Activated CD4-positive, alpha-beta memory T cell treated with anti-CD3 and anti-CD28 coated beads for 36 hours (primary cell): ENCODE data around the gene DDAH1. TPM values are rescaled to one million over a fixed set of nuclear protein-coding genes. Genes with fewer than 3 reads are reported as not detected.
A peak's percentile ranks its signal among the peaks of the same experiment; 100 is the strongest.

ENCODE experiments used
- CTCF ChIA-PET: fragments of 350-600 bp; sonication (Branson Sonifier 250); formaldehyde crosslinking; loops from one replicate; lab custom pipeline; 2021; ENCODE audit warnings: antibody characterized with exemption, inconsistent platforms; lab: Charles Lee
- POLR2A ChIA-PET: fragments of 350-600 bp; sonication (Branson Sonifier 250); formaldehyde crosslinking; loops from one replicate; lab custom pipeline; 2021; ENCODE audit warnings: antibody characterized with exemption; lab: Charles Lee
- DNase-seq: peaks from one replicate; pipeline ENCODE4 v3.0.0-alpha.2; 2020
- H3K27ac Mint-ChIP-seq: one replicate; pipeline ENCODE4 v1.8.0; 2021; ENCODE audit warnings: mixed read lengths
- H3K27me3 Mint-ChIP-seq: one replicate; pipeline ENCODE4 v1.8.0; 2021; ENCODE audit warnings: mixed read lengths
- H3K36me3 Mint-ChIP-seq: one replicate; pipeline ENCODE4 v1.8.0; 2021; ENCODE audit warnings: mixed read lengths
- H3K4me1 Mint-ChIP-seq: one replicate; pipeline ENCODE4 v1.8.0; 2021; ENCODE audit warnings: low read depth, mixed read lengths
- H3K4me3 Mint-ChIP-seq: one replicate; pipeline ENCODE4 v1.8.0; 2021; ENCODE audit warnings: mild to moderate bottlenecking, mixed read lengths
- H3K9me3 Mint-ChIP-seq: one replicate; pipeline ENCODE4 v1.8.0; 2021; ENCODE audit warnings: mixed read lengths
- intact Hi-C: fragments of 100-400 bp; cut with micrococcal nuclease; formaldehyde crosslinking; loops from one replicate; pipeline ENCODE4 v1.15.1; 2023
- total RNA-seq, 2 experiments: library from RNA; stranded (reverse); gene quantifications; one replicate each; pipeline ENCODE4 v1.2.3, GENCODE V29; 2021

The DDAH1 gene
- total RNA-seq, 2 experiments from 2014 or later: not detected

DNA sequence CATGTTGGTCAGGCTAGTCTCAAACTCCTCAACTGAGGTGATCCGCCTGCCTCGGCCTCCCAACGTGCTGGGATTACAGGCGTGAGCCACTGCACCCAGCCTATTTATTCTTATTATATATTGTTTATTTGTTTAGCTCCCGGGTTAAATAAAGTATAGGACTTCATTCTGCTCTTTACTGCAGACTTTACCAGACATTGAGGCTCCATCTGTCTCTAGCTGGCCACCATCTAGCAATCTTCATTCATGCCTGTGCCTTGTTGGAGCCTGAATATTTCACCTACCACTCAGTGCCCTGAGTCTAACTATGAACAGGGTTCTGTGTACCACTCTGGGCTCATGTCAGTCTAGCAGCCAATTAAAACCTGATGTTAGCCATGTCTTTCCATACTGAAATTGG is 2.1 kb upstream of the DDAH1 start:
- DNase-seq: no peak
- H3K4me3 Mint-ChIP-seq: no peak overlapping the region
- H3K9me3 Mint-ChIP-seq: no peaks in the 10 kb centered on the region
- peaks cover 4% of the 10 kb centered on the region for H3K4me1 Mint-ChIP-seq
- peaks cover 39% of the 10 kb centered on the region for H3K27me3 Mint-ChIP-seq
- CTCF ChIA-PET: no interaction called here
- no peaks in the 10 kb centered on the region for H3K36me3 Mint-ChIP-seq
- no peak overlapping the region for H3K27ac Mint-ChIP-seq
- POLR2A ChIA-PET: no interaction called here
- intact Hi-C loops: loop anchor here (10.0 kb wide), 1 partner anchor 152 kb away; no protein-coding TSS in a partner anchor

DNA sequence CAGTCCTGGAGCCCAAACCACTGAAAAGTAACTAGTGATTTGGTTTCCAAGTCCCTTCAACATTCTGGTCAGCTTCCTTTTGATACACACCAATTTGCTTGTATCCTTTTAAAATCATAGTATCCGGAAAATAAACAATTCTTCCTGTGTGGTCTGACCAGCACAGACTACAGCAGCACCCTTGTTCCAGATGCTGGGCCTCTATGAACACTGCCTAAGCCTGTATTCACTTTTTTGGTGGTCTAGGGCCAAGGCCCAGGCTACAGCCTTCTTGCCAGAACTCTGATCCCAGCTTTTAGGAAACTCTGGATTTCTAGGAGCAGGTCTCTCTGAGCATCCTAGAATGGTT is 801 bp upstream of the DDAH1 start:
- intact Hi-C loops: loop anchor here (10.0 kb wide), 1 partner anchor 151 kb away; no protein-coding TSS in a partner anchor
- H3K9me3 Mint-ChIP-seq: no peaks in the 10 kb centered on the region
- H3K36me3 Mint-ChIP-seq: no peaks in the 10 kb centered on the region
- POLR2A ChIA-PET: no interaction called here
- H3K27me3 Mint-ChIP-seq: peaks cover 40% of the 10 kb centered on the region
- H3K27ac Mint-ChIP-seq: no peak overlapping the region
- peaks cover 4% of the 10 kb centered on the region for H3K4me1 Mint-ChIP-seq
- no peak overlapping the region for H3K4me3 Mint-ChIP-seq
- DNase-seq: no peak
- CTCF ChIA-PET: no interaction called here

DNA sequence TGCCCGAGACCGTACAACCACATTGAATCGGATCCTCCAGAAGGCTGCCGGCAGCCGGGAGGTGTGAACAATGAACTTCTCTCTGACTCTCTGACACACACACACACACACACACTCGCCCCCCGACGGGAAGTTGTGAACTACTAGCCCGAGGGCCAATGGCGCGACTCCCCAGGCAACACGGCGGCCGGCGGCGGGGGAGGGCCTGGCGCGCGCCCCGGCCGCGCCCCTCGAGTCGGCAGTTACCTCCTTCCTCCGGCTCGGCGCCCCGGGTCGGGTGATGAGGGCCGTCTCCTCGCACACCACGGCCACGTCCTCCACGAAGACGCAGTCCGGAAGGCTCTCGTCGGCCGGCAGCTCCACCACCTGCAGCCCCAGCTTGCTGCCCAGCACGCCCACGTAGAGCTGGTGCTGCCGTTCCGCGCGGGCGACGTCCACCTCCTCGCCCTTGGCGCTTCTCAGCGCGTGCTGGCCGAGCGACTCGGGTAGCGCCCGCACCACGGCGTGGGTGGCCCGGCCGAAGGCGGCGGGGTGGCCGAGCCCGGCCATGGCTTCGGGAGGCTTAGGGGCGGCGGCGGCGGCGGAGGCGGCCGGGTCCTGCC is 361 bp downstream of the DDAH1 start:
- H3K4me1 Mint-ChIP-seq: peaks cover 4% of the 10 kb centered on the region
- H3K36me3 Mint-ChIP-seq: no peaks in the 10 kb centered on the region
- H3K27ac Mint-ChIP-seq: no peak overlapping the region
- DNase-seq: peak; percentile 40
- H3K4me3 Mint-ChIP-seq: peak overlapping the region; percentile 0
- POLR2A ChIA-PET: no interaction called here
- CTCF ChIA-PET: interaction anchor here (0.9 to 1.2 kb wide), 2 partner anchors 116 to 520 kb away, joined by 3 read pairs; partner anchors contain the start of gene CCN1
- intact Hi-C loops: loop anchor here (5.0 to 10.0 kb wide), 2 partner anchors 118 to 150 kb away; partner anchors contain the start of gene CCN1
- H3K9me3 Mint-ChIP-seq: no peaks in the 10 kb centered on the region
- peaks cover 40% of the 10 kb centered on the region for H3K27me3 Mint-ChIP-seq

DNA sequence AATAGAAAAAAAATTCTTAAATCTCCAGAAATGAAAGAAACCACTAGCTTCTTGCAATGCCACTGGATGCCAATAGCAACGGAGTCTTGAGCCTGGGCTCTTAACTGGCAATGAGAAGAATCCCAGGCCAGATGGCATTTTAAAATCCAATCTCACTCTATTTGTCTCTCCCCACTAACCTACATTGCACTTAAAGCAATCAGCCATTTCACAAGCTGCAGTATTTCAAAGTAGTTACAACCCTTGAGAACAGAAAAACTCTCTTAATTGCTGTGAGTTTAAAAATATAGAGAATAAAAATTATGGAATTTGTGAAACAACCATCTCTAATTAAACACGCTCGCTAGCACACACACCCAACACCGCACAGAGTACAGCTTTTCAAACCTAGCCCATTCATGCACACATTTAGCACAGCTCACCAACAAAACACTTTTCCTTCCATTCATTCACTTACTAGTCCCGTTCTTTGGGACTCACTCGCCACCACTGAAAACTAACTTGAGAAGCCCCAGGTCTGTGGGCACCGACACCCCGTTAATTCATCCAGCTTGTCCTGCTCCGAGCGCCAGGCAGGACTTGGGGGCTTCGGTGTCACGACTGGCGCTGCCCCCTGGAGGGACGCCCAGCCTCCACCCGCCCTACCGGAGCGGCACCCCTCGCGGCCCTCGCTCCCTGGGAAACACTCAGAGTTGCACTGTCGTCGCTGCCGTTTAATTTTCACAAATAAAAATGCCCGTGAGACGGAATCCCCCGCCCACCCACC is 1.0 kb downstream of the DDAH1 start:
- Mint-ChIP-seq H3K36me3 (no peaks in the 10 kb centered on the region), H3K4me3 (peak overlapping the region; percentile 0), H3K27me3 (peaks cover 44% of the 10 kb centered on the region), H3K9me3 (no peaks in the 10 kb centered on the region), H3K4me1 (peaks cover 4% of the 10 kb centered on the region), H3K27ac (no peak overlapping the region)
- POLR2A ChIA-PET: no interaction called here
- intact Hi-C loops: loop anchor here (5.0 to 10.0 kb wide), 2 partner anchors 118 to 149 kb away; partner anchors contain the start of gene CCN1
- CTCF ChIA-PET: interaction anchor here (1.2 kb wide), 1 partner anchor 117 kb away, joined by 3 read pairs; the partner anchor contains the start of gene CCN1
- no peak for DNase-seq

DNA sequence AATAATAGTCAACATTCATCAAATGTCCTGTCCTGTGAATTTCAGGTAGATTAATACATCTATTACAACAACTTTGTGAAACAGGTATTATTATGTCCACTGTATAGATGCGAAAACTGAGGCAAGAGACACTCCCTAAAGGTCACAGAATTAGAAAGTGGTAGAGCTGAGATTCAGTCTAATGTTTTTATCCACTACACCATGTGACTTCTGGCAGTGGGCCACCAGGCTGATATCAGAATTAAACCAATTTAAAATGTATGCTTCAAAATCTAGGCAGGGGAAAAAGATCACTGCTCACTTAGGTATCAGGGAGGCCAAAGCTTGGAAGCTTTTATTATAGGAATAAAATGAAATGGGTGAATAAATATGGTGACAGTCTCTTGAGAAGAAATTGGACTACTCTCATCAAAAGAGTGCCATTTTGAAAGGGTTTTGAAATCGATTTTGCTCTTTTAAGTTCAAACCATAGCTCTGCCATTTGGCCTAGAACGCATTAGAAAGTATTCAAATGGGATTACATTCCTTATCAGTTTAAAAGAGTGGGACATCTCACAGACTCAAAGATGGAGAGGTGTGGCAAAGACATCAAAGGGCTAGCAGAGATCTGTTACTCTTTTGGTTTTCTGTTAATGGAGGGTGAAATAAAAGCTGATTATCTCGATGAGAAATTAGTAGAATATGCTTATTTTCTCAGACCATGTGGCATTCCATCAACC is 1.9 kb downstream of the DDAH1 start:
- intact Hi-C loops: loop anchor here (5.0 to 10.0 kb wide), 2 partner anchors 119 to 148 kb away; partner anchors contain the start of gene CCN1
- no peak overlapping the region for H3K27ac Mint-ChIP-seq
- no peaks in the 10 kb centered on the region for H3K36me3 Mint-ChIP-seq
- H3K4me3 Mint-ChIP-seq: no peak overlapping the region
- peaks cover 4% of the 10 kb centered on the region for H3K4me1 Mint-ChIP-seq
- no peaks in the 10 kb centered on the region for H3K9me3 Mint-ChIP-seq
- H3K27me3 Mint-ChIP-seq: peaks cover 42% of the 10 kb centered on the region
- no peak for DNase-seq
- ChIA-PET CTCF (no interaction called here), POLR2A (no interaction called here)

DNA sequence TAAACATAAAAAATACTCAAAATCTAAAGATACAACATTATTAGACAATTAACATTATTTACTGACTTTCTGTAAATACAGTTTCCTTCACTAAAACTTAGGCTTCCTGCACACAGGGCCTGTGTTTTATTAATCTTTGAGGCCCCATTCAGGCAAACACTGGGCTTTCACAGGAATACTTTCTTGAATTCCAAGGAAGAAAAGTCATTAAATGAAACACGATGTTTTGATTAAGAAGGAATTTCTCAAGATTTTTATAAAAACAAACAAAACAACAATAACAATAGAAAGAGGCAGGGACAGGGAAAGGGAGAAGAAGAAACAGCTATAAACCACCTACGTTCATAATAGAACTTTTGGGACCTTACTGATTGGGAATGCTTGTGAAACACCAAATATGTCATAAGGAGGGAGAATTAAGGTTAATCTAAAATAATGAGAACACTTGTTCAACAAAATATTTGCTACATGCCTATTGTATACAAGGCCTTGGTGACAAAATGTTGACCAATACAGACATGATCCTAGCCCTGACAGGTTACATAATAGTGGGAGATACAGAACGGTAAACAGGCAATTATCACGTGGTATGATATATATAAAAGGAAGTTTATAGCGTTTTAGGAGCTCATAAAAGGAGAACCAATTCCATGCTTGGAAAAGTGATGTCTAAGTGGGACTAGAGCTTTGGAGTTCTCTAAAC is 3.6 kb downstream of the DDAH1 start:
- H3K4me1 Mint-ChIP-seq: peaks cover 4% of the 10 kb centered on the region
- no peak for DNase-seq
- no peak overlapping the region for H3K4me3 Mint-ChIP-seq
- peaks cover 38% of the 10 kb centered on the region for H3K27me3 Mint-ChIP-seq
- H3K36me3 Mint-ChIP-seq: no peaks in the 10 kb centered on the region
- H3K27ac Mint-ChIP-seq: no peak overlapping the region
- POLR2A ChIA-PET: no interaction called here
- intact Hi-C loops: loop anchor here (5.0 to 10.0 kb wide), 2 partner anchors 121 to 147 kb away; partner anchors contain the start of gene CCN1
- H3K9me3 Mint-ChIP-seq: no peaks in the 10 kb centered on the region
- CTCF ChIA-PET: no interaction called here

DNA sequence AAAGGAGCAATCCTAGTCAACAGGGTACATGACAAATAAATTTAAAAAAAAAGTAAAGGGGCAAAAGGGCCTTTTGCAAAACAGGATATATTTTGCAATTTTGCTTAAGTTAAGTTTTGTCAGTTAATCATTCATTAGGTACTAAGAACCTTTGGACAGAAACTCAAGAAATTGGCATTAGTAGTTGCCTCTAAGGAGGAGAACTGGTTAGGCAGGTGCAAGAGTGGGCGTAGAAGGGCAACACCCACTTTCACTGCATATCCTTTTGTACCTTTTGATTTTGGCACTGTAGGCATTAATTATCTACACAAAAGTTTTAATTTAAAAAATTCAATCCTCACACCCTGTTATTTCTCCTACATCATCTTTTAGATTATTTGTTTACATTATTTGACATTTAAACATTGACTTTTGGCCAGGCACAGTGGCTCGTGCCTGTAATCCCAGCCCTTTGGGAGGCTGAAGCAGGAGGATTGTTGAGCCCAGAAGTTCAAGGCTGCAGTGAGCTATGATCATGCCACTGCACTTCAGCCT is 4.3 kb downstream of the DDAH1 start:
- Mint-ChIP-seq H3K9me3 (no peaks in the 10 kb centered on the region), H3K27ac (no peak overlapping the region), H3K27me3 (peaks cover 35% of the 10 kb centered on the region), H3K4me3 (no peak overlapping the region), H3K4me1 (peaks cover 4% of the 10 kb centered on the region), H3K36me3 (no peaks in the 10 kb centered on the region)
- no peak for DNase-seq
- POLR2A ChIA-PET: no interaction called here
- CTCF ChIA-PET: no interaction called here
- intact Hi-C loops: loop anchor here (5.0 to 10.0 kb wide), 2 partner anchors 122 to 146 kb away; partner anchors contain the start of gene CCN1

DNA sequence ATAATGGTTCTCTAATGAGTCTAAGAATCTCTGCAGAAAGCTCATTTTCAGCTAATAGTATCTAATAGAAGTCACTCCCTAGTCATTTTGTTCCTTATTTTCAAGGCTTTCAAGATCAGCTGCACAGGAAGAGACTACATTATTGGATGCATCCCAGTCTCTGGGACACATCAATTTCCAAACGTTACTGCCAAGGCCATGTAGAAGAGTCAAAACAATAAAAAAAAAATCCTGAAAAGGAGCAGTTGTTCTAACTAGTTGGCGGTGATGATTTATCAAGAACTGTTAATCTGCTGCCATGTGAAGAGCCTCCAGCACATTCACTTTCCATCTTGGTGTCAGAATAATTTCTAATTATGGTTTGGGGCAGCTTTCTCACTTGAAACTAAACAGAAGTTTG is 5.7 kb downstream of the DDAH1 start:
- Mint-ChIP-seq H3K27ac (no peak overlapping the region), H3K9me3 (no peaks in the 10 kb centered on the region), H3K27me3 (peaks cover 32% of the 10 kb centered on the region), H3K4me1 (peaks cover 4% of the 10 kb centered on the region), H3K4me3 (no peak overlapping the region), H3K36me3 (no peaks in the 10 kb centered on the region)
- intact Hi-C loops: no loop called here
- ChIA-PET CTCF (no interaction called here), POLR2A (no interaction called here)
- DNase-seq: no peak

DNA sequence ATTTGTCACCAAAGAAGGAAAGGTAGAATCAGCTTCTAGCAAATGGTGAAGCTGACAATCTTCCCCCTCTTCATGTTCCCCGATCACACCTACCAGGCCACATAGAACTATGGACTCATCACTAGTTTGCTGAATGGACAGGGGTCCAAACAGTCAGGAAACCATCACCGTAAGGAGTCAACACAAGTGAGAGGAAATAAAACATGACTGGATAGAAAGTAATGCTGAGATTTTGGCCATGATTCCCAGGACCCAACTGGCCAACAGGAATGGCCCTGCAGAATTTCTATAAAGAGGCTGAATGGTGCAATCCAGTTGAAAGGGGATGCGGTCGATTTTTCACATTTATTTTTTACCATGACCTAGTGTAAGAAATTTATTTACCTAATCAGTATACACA is 10.7 kb downstream of the DDAH1 start:
- Mint-ChIP-seq H3K9me3 (no peaks in the 10 kb centered on the region), H3K4me3 (no peak overlapping the region), H3K27ac (no peak overlapping the region), H3K36me3 (no peaks in the 10 kb centered on the region), H3K4me1 (no peaks in the 10 kb centered on the region), H3K27me3 (peaks cover 14% of the 10 kb centered on the region)
- no peak for DNase-seq
- ChIA-PET CTCF (no interaction called here), POLR2A (no interaction called here)
- intact Hi-C loops: no loop called here

DNA sequence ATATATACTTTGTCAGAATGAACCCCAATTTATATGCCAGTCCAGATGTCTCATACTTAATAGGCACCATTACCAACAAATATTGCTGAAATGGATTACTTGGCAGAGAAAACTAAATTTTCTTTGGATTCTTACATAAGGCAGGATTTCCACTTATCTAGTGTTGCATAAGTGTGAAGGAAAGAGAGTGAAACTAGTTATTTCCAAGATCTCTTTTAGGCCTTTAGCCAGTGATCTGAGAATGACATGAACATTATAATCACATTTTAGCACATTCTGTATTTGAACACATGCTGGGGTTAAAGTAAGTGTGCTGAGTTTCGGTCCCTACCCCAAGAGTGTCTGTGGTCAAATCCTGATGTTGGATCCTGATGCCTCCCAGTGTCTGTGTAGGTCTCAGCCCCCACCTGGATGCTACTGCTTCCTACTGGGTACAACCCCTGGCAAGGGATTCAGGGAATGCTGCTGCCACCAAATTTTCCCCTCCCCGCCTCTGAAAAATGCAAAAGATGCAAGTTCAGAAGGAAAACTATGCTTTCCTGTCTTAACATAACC is 11.2 kb downstream of the DDAH1 start:
- intact Hi-C loops: no loop called here
- ChIA-PET CTCF (no interaction called here), POLR2A (no interaction called here)
- Mint-ChIP-seq H3K4me3 (no peak overlapping the region), H3K27me3 (peaks cover 13% of the 10 kb centered on the region), H3K9me3 (no peaks in the 10 kb centered on the region), H3K4me1 (no peaks in the 10 kb centered on the region), H3K27ac (no peak overlapping the region), H3K36me3 (no peaks in the 10 kb centered on the region)
- no peak for DNase-seq

DNA sequence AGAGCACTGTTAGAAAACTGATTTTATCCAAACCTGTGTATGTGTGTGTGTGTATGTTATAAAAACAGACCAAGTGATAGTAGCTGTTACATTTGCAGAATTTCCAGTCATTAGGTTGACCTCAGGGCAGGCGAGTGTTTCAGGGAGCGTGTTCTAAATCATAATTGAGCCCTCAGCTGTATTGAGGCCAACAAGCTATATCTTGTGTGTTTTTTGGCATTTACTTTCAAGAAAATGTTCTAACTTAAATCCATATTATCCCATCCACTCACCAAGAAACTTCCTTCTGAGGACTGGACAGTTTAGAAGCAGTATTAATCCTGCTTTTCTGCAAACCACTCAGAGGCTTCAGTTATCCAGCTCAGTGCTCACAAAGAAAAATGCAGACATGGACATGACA is 12.0 kb downstream of the DDAH1 start:
- Mint-ChIP-seq H3K4me3 (no peak overlapping the region), H3K4me1 (no peaks in the 10 kb centered on the region), H3K27ac (no peak overlapping the region), H3K36me3 (no peaks in the 10 kb centered on the region), H3K27me3 (peaks cover 13% of the 10 kb centered on the region), H3K9me3 (no peaks in the 10 kb centered on the region)
- CTCF ChIA-PET: no interaction called here
- POLR2A ChIA-PET: no interaction called here
- DNase-seq: no peak
- intact Hi-C loops: no loop called here
